CD4-positive, alpha-beta T cell treated with Interleukin-1 beta for 1 hour (primary cell): ENCODE results near the gene GNPDA1.

Experiments used
- DNase-seq, 2 donors: peaks; one replicate each; pipeline ENCODE4 v3.0.0-alpha.2; 2020 to 2022

The GNPDA1 gene

DNA sequence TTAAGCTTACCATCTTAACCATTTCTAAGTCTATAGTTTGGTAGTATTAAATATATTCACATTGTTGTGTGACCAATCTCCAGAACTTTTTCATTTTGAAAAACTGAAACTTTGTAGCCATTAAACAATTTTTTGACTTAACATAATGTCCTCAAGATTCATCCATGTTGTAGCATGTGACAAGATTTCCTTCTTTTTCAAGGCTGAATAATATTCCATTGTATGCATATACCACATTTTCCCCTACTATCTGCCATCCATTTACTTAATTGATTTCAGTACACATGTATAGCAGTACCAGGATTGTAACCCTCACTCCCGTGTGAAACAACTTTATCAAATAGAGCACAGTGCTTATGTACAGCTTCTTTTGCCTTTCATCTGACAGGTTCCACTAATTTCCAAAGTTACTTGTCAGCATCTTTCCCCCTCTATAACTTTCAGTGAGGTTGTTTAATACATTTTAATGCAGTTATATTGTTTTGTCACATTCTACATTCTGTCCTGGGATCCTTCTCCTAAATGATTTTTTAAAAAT is 7.4 kb upstream of the GNPDA1 start:
- no peak for DNase-seq

DNA sequence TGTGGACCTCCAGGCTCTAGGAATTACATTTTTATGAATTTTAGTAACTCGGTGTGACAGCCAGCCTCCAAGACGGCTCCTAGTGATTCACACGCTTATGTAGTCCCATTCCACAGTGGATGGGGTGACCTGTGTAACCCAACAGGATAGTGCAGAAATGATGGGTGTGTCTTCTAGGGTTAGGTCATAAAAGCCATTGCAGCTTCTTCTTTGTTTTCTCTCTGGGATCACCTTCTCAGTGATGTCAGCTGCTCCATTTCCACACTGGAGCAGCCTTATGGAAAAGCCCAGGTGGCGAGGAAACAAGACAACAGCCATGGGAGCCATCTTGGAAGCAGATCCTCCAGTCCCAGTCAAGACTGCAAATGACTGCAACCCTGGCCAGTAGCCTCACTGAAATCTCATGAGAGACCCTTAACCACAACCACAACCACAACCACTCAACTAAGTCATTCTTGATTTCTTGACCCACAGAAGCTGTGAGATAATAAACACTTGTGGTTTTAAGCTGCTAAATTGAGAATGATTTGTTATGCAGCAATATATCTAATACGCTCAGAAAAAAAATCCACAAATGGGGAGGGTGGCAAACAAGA is 5.1 kb upstream of the GNPDA1 start:
- DNase-seq: peak in 1 of 2 donors; percentile 24

DNA sequence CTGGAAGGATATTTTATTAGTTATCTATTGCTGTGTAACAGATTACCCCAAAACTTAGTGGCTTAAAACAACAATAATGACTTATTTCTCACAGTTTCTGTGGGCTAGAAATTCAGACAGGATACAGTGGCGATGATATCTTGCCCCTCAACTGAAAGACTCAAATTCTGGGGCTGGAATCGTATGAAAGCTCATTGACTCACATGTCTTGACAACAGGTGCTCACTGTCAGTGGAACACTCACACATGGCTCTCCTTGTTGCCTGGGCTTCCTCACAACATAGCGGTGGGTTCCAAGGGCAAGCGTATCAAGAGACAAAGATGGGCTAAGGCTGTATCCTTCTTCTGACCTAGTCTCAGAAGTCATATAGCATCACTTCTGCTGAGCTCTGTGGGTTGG is 3.7 kb upstream of the GNPDA1 start:
- peak in 1 of 2 donors; percentile 27 for DNase-seq

DNA sequence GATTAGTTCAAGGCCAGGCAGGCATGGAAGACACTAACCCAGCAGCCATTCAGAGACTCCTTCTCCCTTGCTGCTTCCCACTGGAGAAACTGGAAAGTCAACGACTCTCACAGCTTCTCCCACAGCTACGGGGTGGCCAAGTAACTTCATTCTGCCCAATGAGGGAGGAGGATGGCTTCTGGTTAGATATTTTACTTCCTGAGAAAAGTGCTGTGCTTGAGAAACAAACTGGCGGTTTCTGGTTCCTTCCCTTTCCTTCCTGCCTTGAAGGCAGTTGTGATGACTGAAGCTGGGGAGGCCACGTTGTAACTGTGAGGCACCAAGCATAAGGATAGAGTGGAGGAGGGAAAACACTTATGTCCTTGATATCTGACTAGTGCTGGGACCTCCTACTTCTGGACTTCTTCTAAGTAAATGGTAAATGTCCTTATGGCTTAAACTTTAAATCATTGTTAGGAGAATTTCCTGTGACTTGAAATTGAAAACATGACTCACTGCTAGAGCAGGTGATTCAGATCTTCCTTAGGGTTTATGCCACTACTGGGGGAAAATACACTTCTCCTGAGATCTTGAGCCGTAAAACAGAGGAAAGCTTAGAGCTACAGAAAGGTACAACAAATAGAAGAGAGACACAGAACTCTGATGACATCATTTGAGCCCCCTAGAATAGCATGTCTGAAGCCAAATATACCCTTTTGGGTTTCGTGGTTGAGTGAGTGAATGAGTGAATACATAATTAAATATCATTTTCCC is 3.1 kb upstream of the GNPDA1 start:
- peak; percentile 31 to 56 for DNase-seq

GRCh38 chr5:142014911-142015584 is 2.2 kb upstream of the GNPDA1 start:
- DNase-seq: peak; percentile 8 to 77

DNA sequence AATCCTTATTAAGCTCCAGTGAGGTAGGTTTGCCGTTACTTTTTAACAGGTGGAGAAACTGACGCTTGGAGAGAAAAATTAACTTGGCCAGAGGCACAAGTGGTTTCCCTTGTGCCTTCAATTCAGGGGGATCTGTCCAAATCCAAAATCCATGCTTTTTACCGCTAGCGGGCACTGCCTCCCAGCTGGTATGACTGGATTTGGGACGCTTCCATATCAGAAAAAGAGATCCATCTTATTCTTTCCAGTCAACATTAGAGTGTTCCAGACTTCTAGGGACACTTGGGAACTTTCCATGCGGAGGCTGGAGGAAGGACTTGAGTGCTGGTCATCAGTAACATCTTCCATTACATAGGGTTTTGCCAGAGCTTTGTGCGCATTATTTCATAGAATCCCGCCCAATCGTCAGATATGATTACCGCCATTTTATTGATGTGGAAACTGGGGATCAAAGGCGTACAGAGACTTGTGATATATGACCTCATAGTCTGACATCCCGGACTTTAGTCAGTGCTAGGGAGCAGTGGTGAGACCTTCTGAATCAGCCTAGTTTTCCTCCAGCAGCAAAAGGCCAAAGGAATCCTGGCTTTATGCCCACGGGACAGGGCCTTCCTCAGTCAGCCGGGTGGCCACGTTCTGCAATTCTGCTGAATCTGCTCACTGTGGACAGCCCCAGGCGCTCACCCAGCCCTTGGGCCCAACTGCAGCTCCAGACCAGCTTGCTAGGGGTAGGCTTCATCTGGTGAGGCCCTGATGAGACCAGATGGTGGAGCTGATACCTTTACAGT is 1.1 kb upstream of the GNPDA1 start:
- DNase-seq: no peak

GRCh38 chr5:142012186-142012785 is 541 bp downstream of the GNPDA1 start:
- DNase-seq: peak; percentile 43 to 54

- no peak for DNase-seq
Measured at GRCh38 chr5:142011572-142012185, 1.1 kb downstream of the GNPDA1 start.

DNA sequence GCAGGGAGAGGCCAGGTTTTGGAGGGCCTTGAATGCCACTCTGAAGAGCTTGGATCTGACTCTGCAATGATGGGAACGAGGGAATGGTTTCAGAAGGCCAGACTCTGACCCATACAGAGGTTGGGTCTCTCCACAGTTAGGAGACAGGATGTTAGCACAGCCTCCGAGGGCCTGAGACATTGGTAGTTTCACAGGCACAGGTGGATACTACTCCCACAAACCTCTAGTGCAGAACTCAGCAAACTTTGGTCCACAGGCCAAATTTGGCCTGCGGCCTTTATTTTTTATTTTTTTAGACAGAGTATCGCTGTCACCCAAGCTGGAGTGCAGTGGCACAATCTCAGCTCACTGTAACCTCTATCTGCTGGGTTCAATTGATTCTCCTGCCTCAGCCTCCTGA is 2.9 kb downstream of the GNPDA1 start:
- no peak for DNase-seq

GRCh38 chr5:142008813-142009212 is 4.0 kb downstream of the GNPDA1 start:
- no peak for DNase-seq

DNA sequence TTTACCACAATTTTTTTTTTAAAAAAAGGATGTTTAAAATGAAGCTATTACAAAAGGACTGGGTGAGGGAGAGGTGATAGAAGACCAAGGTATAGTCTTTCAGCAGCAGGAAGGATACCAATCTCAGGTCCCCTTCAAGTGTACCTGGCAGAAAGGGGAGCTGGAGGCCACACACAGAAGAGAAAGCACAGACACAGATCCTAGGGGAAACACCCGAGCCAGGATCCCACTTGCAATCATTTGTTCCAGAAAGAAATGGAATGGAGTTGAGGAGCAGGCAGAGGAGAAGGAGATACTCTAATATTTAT is 5.6 kb downstream of the GNPDA1 start:
- DNase-seq: no peak

GRCh38 chr5:142006363-142007236 is 6.2 kb downstream of the GNPDA1 start:
- DNase-seq: peak in 1 of 2 donors; percentile 20

DNA sequence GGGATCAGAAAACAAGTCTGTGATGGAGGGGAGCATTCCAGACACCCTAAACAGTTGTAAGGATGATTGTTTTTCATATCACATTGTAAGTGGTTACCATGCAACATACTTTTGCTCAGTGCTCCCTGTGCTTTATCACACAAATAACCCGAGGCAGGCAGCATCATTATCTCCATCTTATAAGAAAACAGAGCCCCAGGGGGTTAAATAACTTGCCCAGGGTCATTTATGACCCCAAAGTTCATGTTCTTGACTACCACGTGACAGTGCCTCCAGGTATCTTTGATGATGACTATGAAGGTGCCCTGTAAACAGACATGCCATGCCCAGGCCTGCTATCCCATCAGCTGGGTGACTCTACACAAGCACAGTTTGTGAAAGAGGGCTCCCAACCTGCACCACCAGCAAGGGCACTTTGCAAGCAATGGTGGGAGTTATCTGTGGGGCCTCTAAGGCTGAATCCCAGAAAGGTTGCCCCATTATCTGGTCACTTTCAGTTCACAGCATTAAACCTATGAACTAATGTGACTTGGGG is 9.5 kb downstream of the GNPDA1 start:
- DNase-seq: no peak

- no peak for DNase-seq
Measured at GRCh38 chr5:142000704-142001484, 11.9 kb downstream of the GNPDA1 start.

GRCh38 chr5:142000173-142000572 is 12.7 kb downstream of the GNPDA1 start:
- DNase-seq: no peak

GRCh38 chr5:141997358-141997960 is 15.4 kb downstream of the GNPDA1 start:
- DNase-seq: no peak

GRCh38 chr5:141995656-141996055 is 17.2 kb downstream of the GNPDA1 start:
- no peak for DNase-seq

DNA sequence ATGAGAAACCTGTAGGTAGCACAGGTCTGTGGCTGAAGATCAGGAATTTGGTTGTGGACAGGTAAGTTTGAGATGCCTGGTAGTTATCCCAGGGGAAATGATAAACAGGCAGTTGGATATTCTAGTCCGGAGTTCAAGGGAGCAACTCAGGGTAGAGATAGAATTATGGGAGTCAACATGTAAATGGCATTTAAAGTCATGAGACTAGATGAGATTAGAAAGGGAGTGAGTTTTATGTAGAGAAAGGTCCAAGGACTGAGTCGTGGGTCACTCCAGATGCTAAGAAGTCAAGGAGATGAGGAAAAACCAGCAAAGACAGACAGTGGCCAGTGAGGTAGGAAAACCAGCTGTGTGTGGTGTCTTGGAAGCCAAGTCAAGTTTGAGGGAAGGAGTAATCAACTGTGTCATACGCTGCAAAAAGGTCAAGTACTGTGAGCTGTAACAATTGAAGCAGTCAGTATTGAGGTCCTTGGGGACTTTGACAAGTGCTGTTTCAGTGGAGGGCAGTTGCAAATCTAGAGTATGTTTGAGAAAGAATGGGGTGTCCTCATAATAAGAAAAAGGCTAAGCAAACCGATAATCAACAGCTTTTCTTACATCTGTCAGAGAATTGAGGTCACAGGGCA is 18.2 kb downstream of the GNPDA1 start:
- DNase-seq: no peak

DNA sequence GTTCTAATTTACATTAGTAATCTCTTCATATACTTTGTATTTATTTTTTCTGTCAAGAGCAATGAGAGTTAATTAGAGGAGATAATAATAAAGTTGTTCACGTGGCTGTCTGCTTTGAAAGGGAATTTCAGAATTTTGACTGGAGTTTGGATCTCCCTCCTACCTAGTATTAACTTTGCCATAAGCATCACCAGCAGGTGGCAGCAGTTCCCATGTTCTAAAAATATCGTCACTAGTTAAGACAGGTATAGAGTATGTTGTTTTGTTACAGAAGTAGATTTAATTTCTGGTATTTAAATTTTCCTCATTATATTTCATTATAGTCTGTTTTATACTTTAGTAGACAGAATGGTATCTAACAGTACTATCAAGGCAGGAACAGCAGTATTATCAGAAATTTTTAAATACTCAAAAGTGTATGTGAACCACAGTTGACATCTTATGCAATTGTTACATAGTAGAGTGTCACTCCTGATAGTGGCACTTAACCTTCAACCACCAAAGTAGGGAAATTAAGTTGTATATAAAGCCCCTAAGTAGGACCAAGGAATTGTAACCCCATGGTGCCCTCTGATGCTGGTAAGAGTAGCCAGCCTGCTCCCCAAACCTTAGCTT is 20.4 kb downstream of the GNPDA1 start:
- DNase-seq: peak; percentile 70 to 79
